Effector CD8-positive, alpha-beta T cell (primary cell): ENCODE measurements around the gene DEFB115.
"Not testable (repeated sequence)": the region's sequence is repeated elsewhere in the genome, so short reads cannot be mapped to it uniquely, and the experiment has no call there.

Source experiments
- DNase-seq: peaks from one replicate; lab custom pipeline; 2025; lab: John Stamatoyannopoulos, UW
- total RNA-seq, 4 experiments: gene quantifications; one replicate each; lab custom pipeline; 2026; lab: John Stamatoyannopoulos, UW

DEFB115 gene
- total RNA-seq = 0 reads per million in 4 experiments

GRCh38 chr20:31257364-31257763 is at the start of gene DEFB115:
Gene DEFB115, plus strand, starts transcription at chr20:31257664. Its CDS starts 0 bp downstream, at chr20:31257664.
- DNase-seq = no peak

- DNase-seq = no peak
Observed at GRCh38 chr20:31236953-31237352, 20.5 kb upstream of the DEFB115 start.

GRCh38 chr20:31237763-31238162 is 19.7 kb upstream of the DEFB115 start:
- DNase-seq = no peak

GRCh38 chr20:31239139-31239538 is 18.3 kb upstream of the DEFB115 start:
- DNase-seq = no peak

GRCh38 chr20:31256959-31257358 is 505 bp upstream of the DEFB115 start:
- DNase-seq = no peak

GRCh38 chr20:31260326-31260932 is 3.0 kb downstream of the DEFB115 start:
- no peak for DNase-seq

- no peak for DNase-seq
Observed at GRCh38 chr20:31274441-31274840, 17.0 kb downstream of the DEFB115 start.

- no peak for DNase-seq
Observed at GRCh38 chr20:31278178-31278577, 20.7 kb downstream of the DEFB115 start.

- DNase-seq = not testable (repeated sequence)
Observed at GRCh38 chr20:31284964-31285363, 27.5 kb downstream of the DEFB115 start.

GRCh38 chr20:31308535-31309162 is 51.2 kb downstream of the DEFB115 start, which contains the start of gene DEFB116:
Gene DEFB116, minus strand, starts transcription at chr20:31308585. Its CDS starts 0 bp downstream, at chr20:31308585.
- DNase-seq = no peak
